Measurements from ENCODE around the gene TRIP4.
"Not testable (repeated sequence)": the region's sequence is repeated elsewhere in the genome, so short reads cannot be mapped to it uniquely, and the experiment has no call there.

The TRIP4 gene

GRCh38 chr15:64478863-64479262, 91.2 kb downstream of the TRIP4 start:
- no peak for TF ChIP-seq CTCF (IDR thresholded peaks at IDR 0.05; ENCODE audit: low read depth, low read length)
- no peak overlapping the region for H3K4me3 ChIP-seq (ENCODE audit: low read depth, low read length)

DNA sequence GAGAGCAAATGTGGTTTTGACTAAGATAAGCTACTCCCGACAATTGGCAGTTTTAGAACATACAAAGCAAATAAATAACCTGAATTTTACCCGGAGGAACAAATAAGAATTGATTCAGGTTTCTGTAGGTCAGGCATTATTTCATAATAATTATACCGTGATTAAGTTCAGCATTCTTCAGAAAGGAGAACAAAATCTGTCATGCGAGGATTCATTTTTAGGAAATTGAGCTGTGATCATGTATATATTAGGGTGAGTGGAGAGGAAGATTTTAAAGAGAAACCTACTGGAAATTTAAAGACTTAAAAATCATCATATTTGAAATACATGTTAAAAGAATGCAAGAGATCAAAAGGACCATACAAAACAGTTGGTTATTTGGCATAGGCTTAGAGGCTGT, 93.3 kb downstream of the TRIP4 start:
- no peak for TF ChIP-seq CTCF (IDR thresholded peaks at IDR 0.05; ENCODE audit: low read depth, low read length)
- H3K4me3 ChIP-seq (ENCODE audit: low read depth, low read length), result no peak overlapping the region

GRCh38 chr15:64483749-64484148, 96.1 kb downstream of the TRIP4 start:
- no peak for TF ChIP-seq CTCF (IDR thresholded peaks at IDR 0.05; ENCODE audit: low read depth, low read length)
- H3K4me3 ChIP-seq (ENCODE audit: low read depth, low read length), result no peak overlapping the region

GRCh38 chr15:64485796-64486195, 98.2 kb downstream of the TRIP4 start:
- no peak for TF ChIP-seq CTCF (IDR thresholded peaks at IDR 0.05; ENCODE audit: low read depth, low read length)
- H3K4me3 ChIP-seq (ENCODE audit: low read depth, low read length), result no peak overlapping the region

DNA sequence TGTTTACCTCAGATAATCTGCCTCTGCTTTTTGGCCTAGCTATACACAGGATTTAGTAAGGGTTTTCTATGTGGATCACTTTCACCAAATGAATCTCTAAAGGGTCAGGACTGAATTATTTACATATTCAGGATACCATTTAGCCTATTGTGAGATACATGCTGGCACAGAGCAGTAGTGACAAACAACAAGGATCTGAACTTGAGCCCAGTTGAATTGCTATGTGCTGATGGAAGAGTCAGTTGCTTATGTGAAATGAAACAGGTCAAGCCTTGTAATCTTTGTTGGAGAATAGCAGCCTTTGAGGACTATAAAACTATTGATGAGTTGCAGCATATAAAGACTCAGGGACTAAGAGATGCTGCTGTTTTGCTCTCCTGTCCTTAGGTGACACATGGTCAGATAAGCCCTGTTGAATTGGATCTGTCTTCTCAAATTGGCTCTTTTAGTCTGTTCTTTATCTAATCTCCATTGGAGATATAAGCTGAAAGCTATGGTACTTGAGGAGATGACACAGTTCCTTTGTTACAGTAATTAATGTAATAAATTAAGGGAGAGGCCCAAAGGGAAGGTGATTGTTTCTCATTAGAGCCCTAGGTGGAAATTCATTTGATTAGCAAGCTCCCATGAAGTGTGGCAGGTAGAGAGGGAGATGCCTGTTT, 103.1 kb downstream of the TRIP4 start:
- no peak for TF ChIP-seq CTCF (IDR thresholded peaks at IDR 0.05; ENCODE audit: low read depth, low read length)
- H3K4me3 ChIP-seq (ENCODE audit: low read depth, low read length), result no peak overlapping the region

DNA sequence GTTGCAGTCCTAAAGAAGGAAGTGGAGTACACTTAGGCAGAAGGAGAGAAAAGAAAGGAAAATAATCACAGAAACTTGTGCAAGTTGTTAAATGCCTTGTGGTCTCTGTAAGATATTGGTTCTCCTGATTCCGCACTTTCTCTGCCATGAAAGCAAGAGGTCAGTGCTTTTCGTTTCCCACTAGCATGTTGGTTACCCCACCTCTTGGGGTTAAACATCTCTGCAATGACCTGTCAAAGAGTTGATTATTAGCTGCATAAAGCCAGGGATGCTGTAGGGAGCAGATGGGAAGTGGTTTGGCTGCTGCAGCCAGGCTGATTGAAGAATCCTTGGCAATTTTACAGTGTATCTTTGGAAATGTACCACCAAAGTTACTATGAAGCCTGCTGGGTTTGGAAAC, 106.0 kb downstream of the TRIP4 start:
- no peak for TF ChIP-seq CTCF (IDR thresholded peaks at IDR 0.05; ENCODE audit: low read depth, low read length)
- no peak overlapping the region for H3K4me3 ChIP-seq (ENCODE audit: low read depth, low read length)

- not testable (repeated sequence) for H3K4me3 ChIP-seq (ENCODE audit: low read depth, low read length)
Observed at GRCh38 chr15:64495968-64496367, 108.3 kb downstream of the TRIP4 start.
